OCI-M2 (cell line): ENCODE data around the gene SPAG6.

Source experiments
- DNase-seq: peaks from one replicate; lab custom pipeline; 2025; ENCODE audit not compliant: unreplicated experiment; lab: John Stamatoyannopoulos, UW

The SPAG6 gene

GRCh38 chr10:22429981-22430421 lies 84.7 kb downstream of the SPAG6 start:
- no peak for DNase-seq

GRCh38 chr10:22433875-22434274 lies 88.6 kb downstream of the SPAG6 start:
- DNase-seq, result no peak

GRCh38 chr10:22434521-22434920 lies 89.2 kb downstream of the SPAG6 start:
- no peak for DNase-seq

- no peak for DNase-seq
Observed at GRCh38 chr10:22435650-22436049, 90.4 kb downstream of the SPAG6 start.

- no peak for DNase-seq
Observed at GRCh38 chr10:22436526-22436892, 91.2 kb downstream of the SPAG6 start.

- DNase-seq, result no peak
Observed at GRCh38 chr10:22436893-22437619, 91.8 kb downstream of the SPAG6 start.

- no peak for DNase-seq
Observed at GRCh38 chr10:22437620-22438588, 92.6 kb downstream of the SPAG6 start.

- no peak for DNase-seq
Observed at GRCh38 chr10:22438711-22439110, 93.4 kb downstream of the SPAG6 start.

GRCh38 chr10:22442063-22442462 lies 96.8 kb downstream of the SPAG6 start:
- DNase-seq, result no peak

GRCh38 chr10:22442468-22442867 lies 97.2 kb downstream of the SPAG6 start:
- no peak for DNase-seq

- no peak for DNase-seq
Observed at GRCh38 chr10:22443175-22443901, 98.0 kb downstream of the SPAG6 start.

- no peak for DNase-seq
Observed at GRCh38 chr10:22444219-22444788, 99.0 kb downstream of the SPAG6 start.

GRCh38 chr10:22445495-22445894 lies 100.2 kb downstream of the SPAG6 start:
- no peak for DNase-seq

GRCh38 chr10:22447068-22447467 lies 101.8 kb downstream of the SPAG6 start:
- DNase-seq, result no peak

GRCh38 chr10:22451346-22451745 lies 106.0 kb downstream of the SPAG6 start:
- no peak for DNase-seq

GRCh38 chr10:22453320-22453719 lies 108.0 kb downstream of the SPAG6 start:
- no peak for DNase-seq

- no peak for DNase-seq
Observed at GRCh38 chr10:22453948-22454591, 108.8 kb downstream of the SPAG6 start.

GRCh38 chr10:22454634-22455033 lies 109.3 kb downstream of the SPAG6 start:
- no peak for DNase-seq

GRCh38 chr10:22455068-22455857 lies 110.0 kb downstream of the SPAG6 start:
- DNase-seq, result no peak

- no peak for DNase-seq
Observed at GRCh38 chr10:22456486-22456885, 111.2 kb downstream of the SPAG6 start.
